Prostate gland (tissue), 2 donors: ENCODE data around the gene ADIPOR2.

Experiments used
- CTCF ChIP-seq, 4 experiments: fragments of 200-600 bp in 2 of 4; fragments of 450-650 bp in 2 of 4; sonication (generic) in 2 of 4; IDR thresholded peaks; 1 replicate in 3 of 4; 2 replicates in 1 of 4; pipeline ENCODE4 v1.5.1; 2016 to 2019; ENCODE audit warnings: antibody characterized with exemption in 4 of 4, mild to moderate bottlenecking in 2 of 4, moderate library complexity in 2 of 4
- POLR2A ChIP-seq: fragments of 450-650 bp; IDR thresholded peaks from one replicate; pipeline ENCODE4 v1.6.1; 2016; ENCODE audit warnings: antibody characterized with exemption, mild to moderate bottlenecking
- POLR2AphosphoS5 ChIP-seq: sonication (generic); formaldehyde crosslinking; IDR thresholded peaks from one replicate; pipeline ENCODE4 v1.6.1; 2017; ENCODE audit warnings: antibody characterized with exemption

- TF ChIP-seq CTCF (IDR thresholded peaks at IDR 0.05) (no peak), POLR2A (no peak), POLR2AphosphoS5 (peak; percentile 5)
Observed at GRCh38 chr12:1680804-1681492, 9.9 kb upstream of the ADIPOR2 start.
